Measurements from ENCODE around the gene ZCCHC17. TPM values are rescaled to one million over a fixed set of nuclear protein-coding genes. Genes with fewer than 3 reads are reported as not detected.

Gene ZCCHC17, protein sequence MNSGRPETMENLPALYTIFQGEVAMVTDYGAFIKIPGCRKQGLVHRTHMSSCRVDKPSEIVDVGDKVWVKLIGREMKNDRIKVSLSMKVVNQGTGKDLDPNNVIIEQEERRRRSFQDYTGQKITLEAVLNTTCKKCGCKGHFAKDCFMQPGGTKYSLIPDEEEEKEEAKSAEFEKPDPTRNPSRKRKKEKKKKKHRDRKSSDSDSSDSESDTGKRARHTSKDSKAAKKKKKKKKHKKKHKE
- total RNA-seq (40.4 and 41.4 TPM in 2 replicates), polyA plus RNA-seq (31.6 and 32.0 TPM in 2 replicates), polyA minus RNA-seq (19.1 and 25.5 TPM in 2 replicates), Bru-seq, nascent RNA (percentile 76 among the genes with signal in this experiment), BruChase-seq, experiment 1, labeled RNA remaining after a 6-hour chase (percentile 72 among the genes with signal in this experiment), BruChase-seq, experiment 2, labeled RNA remaining after a 2-hour chase (percentile 79 among the genes with signal in this experiment)
- 46.1 and 46.2 TPM in 2 replicates for polyA plus RNA-seq (2011; cell fraction: cytosol; rRNA removed)
- polyA plus RNA-seq (2011; cell fraction: nucleus; rRNA removed) = 20.2 and 27.8 TPM in 2 replicates
- 50.7 and 63.5 TPM in 2 replicates for polyA plus RNA-seq (2012)
- polyA minus RNA-seq (2011; cell fraction: cytosol; rRNA and poly(A)+ RNA removed) = 11.6 TPM
- polyA minus RNA-seq (2011; cell fraction: nucleus; rRNA and poly(A)+ RNA removed) = 7.6 and 10.7 TPM in 2 replicates
- long read RNA-seq, transcript ZCCHC17-201 (8 exons, 1,605 nt) = major isoform, 115 of 220 reads
- long read RNA-seq, transcript ZCCHC17-202 (8 exons, 1,730 nt) = minor isoform, 17 of 220 reads
- long read RNA-seq, transcript ZCCHC17-204 (9 exons, 1,705 nt) = minor isoform, 12 of 220 reads
- long read RNA-seq, partial matches to known transcripts = 57 of 220 reads
- long read RNA-seq, other reads (novel, unspliced or antisense) = 14 of 220 reads

DNA sequence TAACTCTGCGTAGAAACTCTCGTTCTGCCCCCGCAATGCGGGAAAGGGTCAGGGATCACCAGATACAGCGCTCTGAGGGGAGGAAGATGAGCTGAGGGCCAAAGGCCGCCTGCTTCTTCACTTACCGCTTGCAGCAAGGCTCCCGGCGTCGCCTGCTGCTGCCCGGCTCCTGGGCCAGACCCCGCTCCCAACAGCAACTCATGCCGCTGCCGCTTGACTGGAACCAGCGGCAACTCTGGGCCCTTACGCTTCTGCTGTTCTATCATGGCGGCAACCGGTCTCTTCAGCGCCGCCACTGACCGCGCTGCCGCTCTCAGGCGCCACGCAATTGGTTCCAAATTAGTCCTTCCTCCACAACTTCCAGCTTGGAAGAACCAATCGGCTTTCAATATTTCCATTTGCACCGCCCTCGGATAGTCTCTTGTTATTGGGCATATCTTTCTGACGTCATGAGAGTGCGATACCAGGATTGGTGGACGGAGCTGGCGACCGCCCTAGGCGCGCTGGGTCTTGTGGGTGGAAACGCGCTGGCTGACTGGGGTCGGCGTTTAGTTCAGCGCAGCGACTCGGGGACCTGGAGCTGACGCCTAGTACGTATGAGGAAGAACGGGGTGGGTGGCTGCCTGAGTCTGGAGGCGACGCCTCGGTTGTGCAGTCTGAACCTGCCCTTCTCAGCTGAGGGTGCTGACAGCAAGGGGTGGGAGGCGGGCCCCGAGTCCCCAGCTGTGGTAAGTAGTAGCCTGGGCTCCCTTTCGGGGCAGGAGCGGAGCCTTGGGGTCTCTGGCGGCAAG is at the start of gene ZCCHC17, which contains the start of gene SNRNP40:
Gene ZCCHC17, plus strand, starts transcription at position 547 of the 791 bp plus-strand sequence. CDS start 13,067 bp downstream, outside the sequence.
Gene SNRNP40, minus strand, starts transcription at position 303 of the 791 bp plus-strand sequence. Its CDS starts 37 bp downstream, at position 266.
- ChIA-PET POLR2A (interaction anchor here (0.6 to 1.2 kb wide), 6 partner anchors 10 to 122 kb away, joined by 3 to 5 read pairs (median 4); no protein-coding TSS in a partner anchor), CTCF (interaction anchor here (0.6 to 2.4 kb wide), 10 partner anchors 10 to 125 kb away, joined by 3 to 8 read pairs (median 4); no protein-coding TSS in a partner anchor)
- DNase-seq (ENCODE audit: low read depth, low spot score) (peak; percentile 100), FAIRE-seq (peak; percentile 97)
- intact Hi-C loops (cut with micrococcal nuclease) (loop anchor here (1.0 to 2.0 kb wide), 4 partner anchors 10 to 253 kb away; partner anchors contain the start of gene PUM1), dilution Hi-C loops (cut with MboI; ENCODE audit: extremely low pct_ligation_motif_present, low sequenced_read_pairs) (no loop called here)
- Histone ChIP-seq H3K27ac (ENCODE audit: insufficient read depth, low read depth, low read length) (peak within 1 kb of the TSS; percentile 81), H3K9ac (replicated peaks; ENCODE audit: extremely low read depth, insufficient read depth, low read length) (peak within 1 kb of the TSS; percentile 97), H4K20me1 (replicated peaks; ENCODE audit: control insufficient read depth, extremely low read depth, insufficient read depth, low read length) (no peaks in the 10 kb centered on the region), H3K4me2 (ENCODE audit: insufficient read depth, low read length) (peak within 1 kb of the TSS; percentile 97), H3K4me1 (ENCODE audit: control insufficient read depth, extremely low read depth, insufficient read depth, low read length) (peaks cover 20% of the 10 kb centered on the region), H3K9me3 (replicated peaks; ENCODE audit: control insufficient read depth, insufficient read depth, low read length) (no peaks in the 10 kb centered on the region), H3K27me3 (ENCODE audit: control insufficient read depth in 2 of 2, insufficient read depth in 2 of 2, low read length in 2 of 2) (no peaks in the 10 kb centered on the region), H3K79me2 (ENCODE audit: control insufficient read depth, insufficient read depth, low read length) (peaks cover 63% of the 10 kb centered on the region), H3K9me1 (replicated peaks; ENCODE audit: control insufficient read depth, extremely low read depth, insufficient read depth, low read length) (no peaks in the 10 kb centered on the region), H3K4me3 (replicated peaks in 1 of 3; ENCODE audit: insufficient read depth in 1 of 3, low read depth in 1 of 3, low read length in 3 of 3) (peak within 1 kb of the TSS; percentile 98 to 100 (median 98)), H3K36me3 (ENCODE audit: control insufficient read depth in 2 of 2, extremely low read depth in 1 of 2, insufficient read depth in 2 of 2, low read length in 2 of 2) (peaks cover 4 to 10% of the 10 kb centered on the region in 2 experiments), H2AFZ (ENCODE audit: low read depth, low read length) (peak within 1 kb of the TSS; percentile 88)
- TF ChIP-seq FOS (IDR thresholded peaks at IDR 0.05; ENCODE audit: borderline replicate concordance, insufficient read depth, low read length) (no peak), POLR2A (IDR thresholded peaks at IDR 0.05; ENCODE audit: low read depth, low read length) (peak; percentile 96), JUN (IDR thresholded peaks at IDR 0.05; ENCODE audit: borderline replicate concordance, insufficient read depth, insufficient read length, low read depth) (no peak), EZH2 (IDR thresholded peaks at IDR 0.05; ENCODE audit: borderline replicate concordance, low read depth, low read length, severe bottlenecking) (no peak), POLR2AphosphoS5 (IDR thresholded peaks at IDR 0.05; ENCODE audit: insufficient read depth, low read depth, low read length) (peak; percentile 82), MYC (IDR thresholded peaks at IDR 0.05; ENCODE audit: low read depth, low read length) (no peak), GATA2 (IDR thresholded peaks at IDR 0.05; ENCODE audit: insufficient read depth, insufficient read length, low read depth, low read length) (no peak)
- TF ChIP-seq, protein P1, sequence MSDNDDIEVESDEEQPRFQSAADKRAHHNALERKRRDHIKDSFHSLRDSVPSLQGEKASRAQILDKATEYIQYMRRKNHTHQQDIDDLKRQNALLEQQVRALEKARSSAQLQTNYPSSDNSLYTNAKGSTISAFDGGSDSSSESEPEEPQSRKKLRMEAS (IDR thresholded peaks at IDR 0.05; ENCODE audit: insufficient read depth, insufficient read length) = no peak
- TF ChIP-seq, protein P2, sequence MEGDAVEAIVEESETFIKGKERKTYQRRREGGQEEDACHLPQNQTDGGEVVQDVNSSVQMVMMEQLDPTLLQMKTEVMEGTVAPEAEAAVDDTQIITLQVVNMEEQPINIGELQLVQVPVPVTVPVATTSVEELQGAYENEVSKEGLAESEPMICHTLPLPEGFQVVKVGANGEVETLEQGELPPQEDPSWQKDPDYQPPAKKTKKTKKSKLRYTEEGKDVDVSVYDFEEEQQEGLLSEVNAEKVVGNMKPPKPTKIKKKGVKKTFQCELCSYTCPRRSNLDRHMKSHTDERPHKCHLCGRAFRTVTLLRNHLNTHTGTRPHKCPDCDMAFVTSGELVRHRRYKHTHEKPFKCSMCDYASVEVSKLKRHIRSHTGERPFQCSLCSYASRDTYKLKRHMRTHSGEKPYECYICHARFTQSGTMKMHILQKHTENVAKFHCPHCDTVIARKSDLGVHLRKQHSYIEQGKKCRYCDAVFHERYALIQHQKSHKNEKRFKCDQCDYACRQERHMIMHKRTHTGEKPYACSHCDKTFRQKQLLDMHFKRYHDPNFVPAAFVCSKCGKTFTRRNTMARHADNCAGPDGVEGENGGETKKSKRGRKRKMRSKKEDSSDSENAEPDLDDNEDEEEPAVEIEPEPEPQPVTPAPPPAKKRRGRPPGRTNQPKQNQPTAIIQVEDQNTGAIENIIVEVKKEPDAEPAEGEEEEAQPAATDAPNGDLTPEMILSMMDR (IDR thresholded peaks at IDR 0.05; ENCODE audit: extremely low read depth in 1 of 2, insufficient read depth in 1 of 2, low read depth in 1 of 2, low read length in 2 of 2) = peak in 1 of 2 donors; percentile 13
- BruUV-seq (replicated peaks) = no TSS peak

Measured in endothelial cell of umbilical vein (primary cell).